Activated naive CD8-positive, alpha-beta T cell (primary cell): Measurements from ENCODE around the gene STX1B.

Source experiments
- H3K27ac Mint-ChIP-seq: one replicate; pipeline ENCODE4 v1.8.0; 2021; ENCODE audit warnings: mixed read lengths
- H3K27me3 Mint-ChIP-seq: one replicate; pipeline ENCODE4 v1.8.0; 2021; ENCODE audit warnings: mixed read lengths
- H3K36me3 Mint-ChIP-seq: one replicate; pipeline ENCODE4 v1.8.0; 2021; ENCODE audit warnings: mixed read lengths
- H3K4me1 Mint-ChIP-seq: one replicate; pipeline ENCODE4 v1.8.0; 2021; ENCODE audit warnings: low read depth, mixed read lengths
- H3K4me3 Mint-ChIP-seq: one replicate; pipeline ENCODE4 v1.8.0; 2021; ENCODE audit warnings: mild to moderate bottlenecking, mixed read lengths
- H3K9me3 Mint-ChIP-seq: one replicate; pipeline ENCODE4 v1.8.0; 2021; ENCODE audit warnings: low read depth, mixed read lengths

Gene STX1B

DNA sequence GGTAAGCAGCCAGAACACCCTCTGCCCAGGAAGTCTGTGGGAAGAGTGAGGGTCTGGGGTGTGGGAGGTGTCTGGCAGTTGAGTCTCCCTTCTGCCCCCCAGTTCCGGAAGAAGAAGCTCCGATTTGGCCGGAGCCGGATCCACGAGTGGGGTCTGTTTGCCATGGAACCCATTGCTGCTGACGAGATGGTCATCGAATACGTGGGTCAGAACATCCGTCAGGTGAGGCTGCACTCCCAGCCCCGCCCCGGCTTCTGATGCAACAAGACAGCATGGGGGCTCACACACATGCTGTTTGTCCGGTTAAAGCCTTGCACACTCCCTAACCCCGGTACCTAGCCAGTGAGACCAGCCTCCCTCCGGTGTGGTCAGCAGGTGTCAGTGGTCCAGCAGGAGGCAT is 29.5 kb downstream of the STX1B start:
- no peaks in the 10 kb centered on the region for H3K27me3 Mint-ChIP-seq
- H3K4me3 Mint-ChIP-seq = no peak overlapping the region
- no peaks in the 10 kb centered on the region for H3K36me3 Mint-ChIP-seq
- no peaks in the 10 kb centered on the region for H3K9me3 Mint-ChIP-seq
- H3K27ac Mint-ChIP-seq = no peak overlapping the region
- peaks cover 2% of the 10 kb centered on the region for H3K4me1 Mint-ChIP-seq

DNA sequence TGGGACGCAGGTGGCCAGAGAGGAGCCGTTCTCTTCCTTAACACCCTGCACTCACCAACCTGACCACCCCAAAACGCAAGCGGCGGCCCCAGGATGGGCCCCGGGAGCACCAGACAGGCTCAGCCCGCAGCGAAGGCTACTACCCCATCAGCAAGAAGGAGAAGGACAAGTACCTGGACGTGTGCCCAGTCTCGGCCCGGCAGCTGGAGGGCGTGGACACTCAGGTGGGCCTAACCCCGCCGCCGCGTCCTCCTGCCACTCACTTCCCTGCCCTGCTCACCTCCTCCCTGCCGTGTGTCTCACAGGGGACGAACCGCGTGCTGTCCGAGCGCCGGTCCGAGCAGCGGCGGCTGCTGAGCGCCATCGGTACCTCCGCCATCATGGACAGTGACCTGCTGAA is 30.0 kb downstream of the STX1B start:
- Mint-ChIP-seq H3K36me3 (no peaks in the 10 kb centered on the region), H3K4me3 (no peak overlapping the region), H3K9me3 (no peaks in the 10 kb centered on the region), H3K27ac (no peak overlapping the region), H3K27me3 (no peaks in the 10 kb centered on the region), H3K4me1 (peaks cover 2% of the 10 kb centered on the region)

DNA sequence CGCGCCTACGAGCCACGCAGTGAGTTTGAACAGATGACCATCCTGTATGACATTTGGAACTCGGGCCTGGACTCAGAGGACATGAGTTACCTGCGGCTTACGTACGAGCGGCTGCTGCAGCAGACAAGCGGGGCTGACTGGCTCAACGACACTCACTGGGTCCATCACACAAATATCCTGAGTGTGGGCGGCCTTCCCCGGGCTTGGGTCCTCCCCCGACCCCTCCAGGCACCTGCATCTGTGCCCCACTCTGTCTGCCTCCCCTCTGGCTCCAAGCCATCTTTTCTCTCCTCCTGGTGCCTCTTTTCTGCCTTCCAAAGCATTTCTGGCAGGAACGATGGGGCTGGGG is 30.4 kb downstream of the STX1B start:
- H3K36me3 Mint-ChIP-seq = no peaks in the 10 kb centered on the region
- H3K27me3 Mint-ChIP-seq = no peaks in the 10 kb centered on the region

DNA sequence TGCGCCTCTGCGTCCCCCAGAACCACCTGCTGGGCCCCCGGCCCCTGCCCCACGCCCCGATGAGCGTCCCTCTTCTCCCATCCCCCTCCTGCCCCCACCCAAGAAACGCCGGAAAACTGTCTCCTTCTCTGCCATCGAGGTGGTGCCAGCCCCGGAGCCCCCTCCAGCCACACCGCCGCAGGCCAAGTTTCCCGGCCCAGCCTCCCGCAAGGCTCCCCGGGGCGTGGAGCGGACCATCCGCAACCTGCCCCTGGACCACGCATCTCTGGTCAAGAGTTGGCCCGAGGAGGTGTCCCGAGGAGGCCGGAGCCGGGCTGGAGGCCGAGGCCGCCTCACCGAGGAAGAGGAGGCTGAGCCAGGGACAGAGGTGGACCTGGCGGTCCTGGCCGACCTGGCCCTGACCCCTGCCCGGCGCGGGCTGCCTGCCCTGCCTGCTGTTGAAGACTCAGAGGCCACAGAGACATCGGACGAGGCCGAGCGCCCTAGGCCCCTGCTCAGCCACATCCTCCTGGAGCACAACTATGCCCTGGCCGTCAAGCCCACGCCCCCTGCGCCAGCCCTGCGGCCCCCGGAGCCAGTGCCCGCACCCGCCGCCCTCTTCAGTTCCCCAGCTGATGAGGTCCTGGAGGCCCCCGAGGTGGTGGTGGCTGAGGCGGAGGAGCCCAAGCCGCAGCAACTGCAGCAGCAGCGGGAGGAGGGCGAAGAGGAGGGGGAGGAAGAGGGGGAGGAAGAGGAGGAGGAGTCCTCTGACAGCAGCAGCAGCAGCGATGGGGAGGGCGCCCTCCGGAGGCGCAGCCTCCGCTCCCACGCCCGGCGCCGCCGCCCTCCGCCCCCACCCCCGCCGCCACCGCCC is 31.0 kb downstream of the STX1B start:
- Mint-ChIP-seq H3K36me3 (peaks cover under 1% of the 10 kb centered on the region), H3K4me1 (peaks cover 2% of the 10 kb centered on the region), H3K9me3 (no peaks in the 10 kb centered on the region), H3K27me3 (no peaks in the 10 kb centered on the region), H3K4me3 (no peak overlapping the region), H3K27ac (no peak overlapping the region)

More for the DNA sequence above, 30.4 kb downstream of the STX1B start:
- H3K4me3 Mint-ChIP-seq = no peak overlapping the region
- H3K27ac Mint-ChIP-seq = no peak overlapping the region
- H3K9me3 Mint-ChIP-seq = no peaks in the 10 kb centered on the region
- H3K4me1 Mint-ChIP-seq = peaks cover 2% of the 10 kb centered on the region

DNA sequence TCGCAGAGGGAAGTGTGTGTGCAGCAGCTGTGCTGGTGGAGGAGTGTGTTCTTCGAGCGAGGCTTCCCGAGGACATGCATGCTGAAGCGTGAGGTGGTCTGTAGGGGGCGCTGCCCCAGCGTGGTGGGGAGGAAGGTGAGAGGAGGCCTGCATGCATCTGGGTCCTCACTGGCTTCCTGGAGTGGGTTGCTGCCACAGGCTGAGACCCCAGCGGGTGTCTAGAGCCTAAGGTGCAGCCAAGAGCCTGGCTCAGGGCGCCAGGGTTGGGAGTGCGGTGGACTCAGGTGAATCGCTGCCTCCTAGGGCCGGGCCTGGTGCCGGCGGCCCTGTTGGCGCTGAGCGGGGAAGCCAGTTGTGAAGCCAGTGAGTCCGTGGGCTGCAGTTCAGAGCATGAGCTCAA is 32.9 kb downstream of the STX1B start:
- no peak overlapping the region for H3K4me3 Mint-ChIP-seq
- peaks cover 7% of the 10 kb centered on the region for H3K4me1 Mint-ChIP-seq
- H3K27ac Mint-ChIP-seq = no peak overlapping the region
- H3K27me3 Mint-ChIP-seq = no peaks in the 10 kb centered on the region
- H3K9me3 Mint-ChIP-seq = no peaks in the 10 kb centered on the region
- H3K36me3 Mint-ChIP-seq = peaks cover 7% of the 10 kb centered on the region

DNA sequence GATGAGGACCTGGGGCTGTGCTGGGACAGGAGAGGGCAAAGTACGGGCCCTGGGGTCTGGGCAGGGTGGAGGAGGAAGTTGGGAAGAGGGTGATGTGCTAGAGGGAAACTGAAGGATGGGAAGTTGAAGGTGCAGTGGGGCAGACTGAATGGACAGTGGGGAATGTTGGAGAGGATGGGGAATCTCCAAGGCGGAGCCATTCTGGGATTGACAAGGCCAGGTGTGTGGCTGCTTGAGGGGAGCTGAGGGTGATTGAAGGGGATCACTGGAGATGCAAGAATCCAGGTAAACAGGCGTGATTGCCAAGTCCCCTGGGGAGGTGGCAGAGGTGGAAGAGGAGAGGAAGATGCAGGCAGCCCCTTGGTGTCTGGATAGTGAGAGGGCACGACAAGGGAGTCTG is 34.0 kb downstream of the STX1B start:
- no peak overlapping the region for H3K27ac Mint-ChIP-seq

DNA sequence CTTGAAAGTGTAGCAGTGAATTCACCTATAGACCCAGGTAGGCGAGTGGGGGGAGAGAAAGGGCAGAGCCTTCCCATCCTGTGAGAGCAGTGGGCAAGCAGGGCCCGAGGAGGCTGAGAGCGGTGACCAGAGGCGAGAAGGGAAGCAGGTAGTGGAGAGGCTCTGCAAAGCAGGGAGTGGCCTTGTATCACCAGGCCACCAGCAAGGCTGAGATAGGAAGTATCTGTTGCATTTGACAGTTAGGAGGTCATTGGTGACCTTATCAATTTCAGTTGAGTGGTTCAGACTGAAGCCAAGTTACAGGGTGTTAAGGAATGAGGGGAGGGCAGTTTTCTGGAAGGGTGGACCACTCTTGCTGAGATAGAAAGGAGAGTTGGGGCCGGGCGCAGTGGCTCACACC is 36.1 kb downstream of the STX1B start:
- H3K27ac Mint-ChIP-seq = no peak overlapping the region
- peaks cover 12% of the 10 kb centered on the region for H3K36me3 Mint-ChIP-seq

More for the DNA sequence above, 34.0 kb downstream of the STX1B start:
- peaks cover 10% of the 10 kb centered on the region for H3K36me3 Mint-ChIP-seq
- no peaks in the 10 kb centered on the region for H3K9me3 Mint-ChIP-seq
- peaks cover 7% of the 10 kb centered on the region for H3K4me1 Mint-ChIP-seq
- H3K27me3 Mint-ChIP-seq = no peaks in the 10 kb centered on the region
- no peak overlapping the region for H3K4me3 Mint-ChIP-seq

DNA sequence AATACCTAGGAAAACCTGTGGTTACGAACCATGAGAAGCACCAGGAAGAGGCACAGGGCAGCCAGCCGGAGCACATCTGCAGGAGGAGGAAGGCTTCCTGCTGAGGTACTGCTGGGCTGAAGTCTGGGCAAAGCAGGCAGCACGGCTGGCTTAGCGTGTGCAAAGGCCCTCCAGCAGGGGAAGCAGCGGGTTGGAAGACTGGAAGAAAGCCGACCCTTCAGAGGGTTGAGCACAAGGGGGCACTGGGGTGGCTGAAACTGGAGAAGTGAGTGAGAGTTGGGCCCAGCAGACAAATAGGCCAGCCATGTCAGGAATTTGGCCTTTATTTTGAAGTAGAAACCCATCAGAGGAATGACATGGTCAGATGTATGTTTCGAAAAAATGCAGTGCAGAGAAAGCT is 37.6 kb downstream of the STX1B start:
- H3K9me3 Mint-ChIP-seq = no peaks in the 10 kb centered on the region
- peaks cover 12% of the 10 kb centered on the region for H3K36me3 Mint-ChIP-seq
- no peaks in the 10 kb centered on the region for H3K27me3 Mint-ChIP-seq
- H3K4me1 Mint-ChIP-seq = peaks cover 7% of the 10 kb centered on the region
- no peak overlapping the region for H3K4me3 Mint-ChIP-seq
- no peak overlapping the region for H3K27ac Mint-ChIP-seq

More for the DNA sequence above, 36.1 kb downstream of the STX1B start:
- Mint-ChIP-seq H3K4me3 (no peak overlapping the region), H3K4me1 (peaks cover 7% of the 10 kb centered on the region), H3K9me3 (no peaks in the 10 kb centered on the region), H3K27me3 (no peaks in the 10 kb centered on the region)

DNA sequence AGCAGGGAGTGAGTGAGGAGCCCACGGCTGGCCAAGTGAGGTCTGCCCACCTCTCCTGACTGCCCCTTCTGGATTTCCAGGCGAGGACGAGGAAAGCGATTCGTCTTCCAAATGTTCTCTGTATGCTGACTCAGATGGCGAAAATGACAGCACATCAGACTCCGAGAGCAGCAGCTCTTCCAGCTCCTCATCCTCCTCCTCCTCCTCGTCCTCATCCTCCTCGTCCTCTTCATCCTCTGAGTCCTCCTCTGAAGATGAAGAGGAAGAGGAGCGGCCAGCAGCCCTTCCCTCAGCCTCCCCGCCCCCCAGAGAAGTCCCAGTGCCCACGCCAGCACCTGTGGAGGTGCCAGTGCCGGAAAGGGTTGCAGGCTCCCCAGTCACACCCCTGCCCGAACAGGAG is 39.1 kb downstream of the STX1B start:
- Mint-ChIP-seq H3K36me3 (peaks cover 12% of the 10 kb centered on the region), H3K4me1 (peaks cover 7% of the 10 kb centered on the region), H3K9me3 (no peaks in the 10 kb centered on the region), H3K27me3 (no peaks in the 10 kb centered on the region), H3K27ac (no peak overlapping the region), H3K4me3 (no peak overlapping the region)

DNA sequence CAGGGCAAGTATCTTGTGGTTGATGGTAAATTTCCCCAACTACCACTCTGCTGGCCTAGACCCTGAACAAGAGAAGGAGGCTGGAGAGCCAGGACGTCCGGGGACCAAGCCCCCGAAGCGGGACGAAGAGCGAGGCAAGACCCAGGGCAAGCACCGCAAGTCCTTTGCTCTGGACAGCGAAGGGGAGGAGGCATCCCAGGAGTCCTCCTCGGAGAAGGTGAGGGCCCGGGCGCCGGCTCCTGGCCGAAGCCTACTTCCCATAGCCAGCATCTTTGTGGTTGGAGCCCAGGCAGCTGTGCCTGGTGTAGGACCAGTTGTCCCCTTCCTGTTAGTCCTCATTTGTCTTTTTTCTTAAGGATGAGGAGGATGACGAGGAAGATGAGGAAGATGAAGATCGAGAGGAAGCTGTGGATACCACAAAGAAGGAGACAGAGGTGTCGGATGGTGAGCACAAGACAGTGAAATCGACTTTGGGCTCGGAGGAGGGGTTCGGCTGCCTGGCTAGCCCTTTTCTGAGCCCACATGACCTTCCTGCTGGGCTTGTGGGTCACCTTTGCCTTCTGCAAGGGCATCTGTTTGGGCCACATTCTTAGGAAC is 41.1 kb downstream of the STX1B start:
- no peak overlapping the region for H3K27ac Mint-ChIP-seq
- H3K27me3 Mint-ChIP-seq = no peaks in the 10 kb centered on the region
- no peak overlapping the region for H3K4me3 Mint-ChIP-seq
- H3K36me3 Mint-ChIP-seq = peaks cover 11% of the 10 kb centered on the region
- peaks cover 5% of the 10 kb centered on the region for H3K4me1 Mint-ChIP-seq
- no peaks in the 10 kb centered on the region for H3K9me3 Mint-ChIP-seq

DNA sequence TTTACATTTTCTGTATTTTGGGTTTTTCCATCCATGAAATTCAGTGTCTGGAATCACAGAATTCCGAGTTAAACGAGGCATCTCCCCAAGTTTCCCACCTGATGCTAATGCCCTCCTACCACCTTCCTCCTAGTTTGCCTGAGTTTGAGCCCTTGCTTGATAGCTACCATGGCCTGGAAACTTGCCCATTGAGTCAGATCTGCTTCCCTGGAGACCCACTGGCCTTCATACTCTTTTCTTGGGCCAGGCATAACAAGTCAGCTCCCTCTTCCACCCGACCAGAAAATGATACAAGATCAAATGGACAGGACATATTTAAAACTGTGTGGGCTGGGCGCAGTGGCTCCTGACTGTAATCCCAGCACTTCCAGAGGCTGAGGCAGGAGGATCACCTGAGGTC is 42.6 kb downstream of the STX1B start:
- H3K4me1 Mint-ChIP-seq = no peaks in the 10 kb centered on the region
- no peak overlapping the region for H3K27ac Mint-ChIP-seq
- H3K9me3 Mint-ChIP-seq = no peaks in the 10 kb centered on the region
- H3K27me3 Mint-ChIP-seq = no peaks in the 10 kb centered on the region
- peaks cover 8% of the 10 kb centered on the region for H3K36me3 Mint-ChIP-seq
- no peak overlapping the region for H3K4me3 Mint-ChIP-seq

DNA sequence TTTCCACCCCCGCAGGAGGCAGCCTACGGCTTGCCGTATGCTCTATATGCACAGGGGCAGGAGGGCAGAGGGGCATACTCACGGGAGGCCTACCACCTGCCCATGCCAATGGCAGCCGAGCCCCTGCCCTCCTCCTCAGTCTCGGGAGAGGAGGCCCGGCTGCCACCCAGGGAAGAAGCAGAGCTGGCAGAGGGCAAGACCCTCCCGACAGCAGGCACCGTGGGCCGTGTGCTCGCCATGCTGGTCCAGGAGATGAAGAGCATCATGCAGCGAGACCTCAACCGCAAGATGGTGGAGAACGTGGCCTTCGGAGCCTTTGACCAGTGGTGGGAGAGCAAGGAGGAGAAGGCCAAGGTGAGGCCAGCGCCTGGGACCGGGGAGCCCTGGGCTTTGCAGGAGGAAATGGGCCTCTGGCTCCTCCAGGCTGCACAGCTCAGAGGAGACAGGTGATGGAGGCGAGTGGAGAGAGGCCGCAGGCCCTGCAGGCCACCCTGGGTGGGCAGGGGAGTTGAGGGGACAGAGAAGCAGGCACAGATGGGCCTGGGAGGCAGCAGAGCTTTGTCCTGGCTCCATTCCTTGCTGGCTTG is 44.3 kb downstream of the STX1B start:
- H3K36me3 Mint-ChIP-seq = peaks cover 5% of the 10 kb centered on the region
- no peak overlapping the region for H3K27ac Mint-ChIP-seq
- H3K9me3 Mint-ChIP-seq = no peaks in the 10 kb centered on the region
- no peaks in the 10 kb centered on the region for H3K27me3 Mint-ChIP-seq
- H3K4me3 Mint-ChIP-seq = no peak overlapping the region
- no peaks in the 10 kb centered on the region for H3K4me1 Mint-ChIP-seq

DNA sequence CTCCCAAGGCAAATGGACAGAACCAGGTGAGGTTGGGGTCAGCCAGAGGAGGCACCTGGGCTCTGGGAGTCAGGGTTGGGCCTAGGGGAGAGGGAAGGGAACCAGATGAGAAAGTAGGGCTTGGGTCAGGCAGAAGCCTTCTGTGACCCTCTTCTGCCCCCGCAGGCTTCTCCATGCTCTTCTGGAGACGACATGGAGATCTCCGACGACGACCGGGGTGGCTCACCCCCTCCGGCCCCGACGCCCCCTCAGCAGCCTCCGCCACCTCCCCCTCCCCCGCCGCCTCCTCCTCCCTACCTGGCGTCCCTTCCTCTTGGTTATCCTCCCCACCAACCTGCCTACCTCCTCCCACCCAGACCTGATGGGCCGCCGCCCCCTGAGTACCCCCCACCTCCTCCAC is 45.0 kb downstream of the STX1B start:
- Mint-ChIP-seq H3K36me3 (peaks cover 3% of the 10 kb centered on the region), H3K4me3 (no peak overlapping the region), H3K9me3 (no peaks in the 10 kb centered on the region), H3K27ac (no peak overlapping the region), H3K4me1 (peaks cover under 1% of the 10 kb centered on the region), H3K27me3 (no peaks in the 10 kb centered on the region)

DNA sequence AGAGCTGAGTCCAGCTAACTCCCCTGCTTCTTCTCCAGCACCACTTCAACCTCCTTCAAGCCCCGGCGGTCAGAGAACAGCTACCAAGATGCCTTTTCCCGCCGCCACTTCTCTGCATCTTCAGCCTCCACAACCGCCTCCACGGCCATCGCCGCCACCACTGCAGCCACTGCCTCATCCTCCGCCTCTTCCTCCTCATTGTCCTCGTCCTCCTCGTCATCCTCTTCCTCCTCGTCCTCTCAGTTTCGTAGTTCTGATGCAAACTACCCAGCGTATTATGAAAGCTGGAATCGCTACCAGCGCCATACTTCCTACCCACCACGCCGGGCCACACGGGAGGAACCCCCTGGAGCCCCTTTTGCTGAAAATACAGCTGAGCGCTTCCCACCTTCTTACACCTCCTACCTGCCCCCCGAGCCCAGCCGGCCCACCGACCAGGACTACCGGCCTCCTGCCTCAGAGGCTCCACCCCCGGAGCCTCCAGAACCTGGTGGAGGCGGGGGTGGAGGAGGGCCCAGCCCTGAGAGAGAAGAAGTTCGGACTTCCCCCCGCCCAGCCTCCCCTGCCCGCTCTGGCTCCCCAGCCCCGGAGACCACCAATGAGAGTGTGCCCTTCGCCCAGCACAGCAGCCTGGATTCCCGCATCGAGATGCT is 45.7 kb downstream of the STX1B start:
- no peak overlapping the region for H3K27ac Mint-ChIP-seq

DNA sequence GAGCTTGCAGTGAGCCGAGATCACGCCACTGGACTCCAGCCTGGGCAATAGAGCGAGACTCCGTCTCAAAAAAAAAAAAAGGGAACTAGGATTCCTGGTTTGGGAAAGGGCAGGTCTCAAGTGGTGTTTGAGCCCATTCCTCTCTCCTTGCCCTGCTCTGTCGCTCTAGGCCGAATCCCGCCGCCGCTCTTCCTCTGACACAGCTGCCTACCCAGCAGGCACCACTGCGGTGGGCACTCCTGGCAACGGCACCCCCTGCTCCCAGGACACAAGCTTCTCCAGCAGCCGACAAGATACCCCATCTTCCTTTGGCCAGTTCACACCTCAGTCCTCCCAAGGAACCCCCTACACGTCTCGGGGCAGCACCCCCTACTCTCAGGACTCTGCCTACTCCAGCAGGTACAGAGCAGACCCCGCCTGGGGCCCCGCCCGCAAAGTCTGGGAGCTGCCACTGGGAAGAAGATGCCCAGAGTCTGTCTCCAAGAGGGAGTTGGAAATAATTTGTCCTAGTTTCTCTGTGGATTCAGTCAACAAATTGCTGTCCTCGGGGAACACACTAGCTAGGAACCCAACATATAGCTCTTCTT is 46.4 kb downstream of the STX1B start:
- Mint-ChIP-seq H3K27ac (no peak overlapping the region), H3K4me3 (no peak overlapping the region), H3K27me3 (no peaks in the 10 kb centered on the region), H3K9me3 (no peaks in the 10 kb centered on the region), H3K4me1 (peaks cover 15% of the 10 kb centered on the region), H3K36me3 (peaks cover 6% of the 10 kb centered on the region)

More for the DNA sequence above, 45.7 kb downstream of the STX1B start:
- no peaks in the 10 kb centered on the region for H3K9me3 Mint-ChIP-seq
- H3K27me3 Mint-ChIP-seq = no peaks in the 10 kb centered on the region
- peaks cover 6% of the 10 kb centered on the region for H3K36me3 Mint-ChIP-seq
- H3K4me1 Mint-ChIP-seq = peaks cover 8% of the 10 kb centered on the region
- no peak overlapping the region for H3K4me3 Mint-ChIP-seq
